GM21723 (cell line): Measurements from ENCODE around the gene NCMAP.
A peak's percentile ranks its signal among the peaks of the same experiment; 100 is the strongest.
"Not testable (repeated sequence)": the region's sequence is repeated elsewhere in the genome, so short reads cannot be mapped to it uniquely, and the experiment has no call there.

ENCODE experiments used
- ATAC-seq: cut with Tn5 transposase; IDR thresholded peaks from one replicate; pipeline ENCODE4 v1.9.1; 2021; ENCODE audit warnings: mild to moderate bottlenecking, moderate library complexity; ENCODE audit not compliant: unreplicated experiment

The NCMAP gene, protein sequence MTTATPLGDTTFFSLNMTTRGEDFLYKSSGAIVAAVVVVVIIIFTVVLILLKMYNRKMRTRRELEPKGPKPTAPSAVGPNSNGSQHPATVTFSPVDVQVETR

DNA sequence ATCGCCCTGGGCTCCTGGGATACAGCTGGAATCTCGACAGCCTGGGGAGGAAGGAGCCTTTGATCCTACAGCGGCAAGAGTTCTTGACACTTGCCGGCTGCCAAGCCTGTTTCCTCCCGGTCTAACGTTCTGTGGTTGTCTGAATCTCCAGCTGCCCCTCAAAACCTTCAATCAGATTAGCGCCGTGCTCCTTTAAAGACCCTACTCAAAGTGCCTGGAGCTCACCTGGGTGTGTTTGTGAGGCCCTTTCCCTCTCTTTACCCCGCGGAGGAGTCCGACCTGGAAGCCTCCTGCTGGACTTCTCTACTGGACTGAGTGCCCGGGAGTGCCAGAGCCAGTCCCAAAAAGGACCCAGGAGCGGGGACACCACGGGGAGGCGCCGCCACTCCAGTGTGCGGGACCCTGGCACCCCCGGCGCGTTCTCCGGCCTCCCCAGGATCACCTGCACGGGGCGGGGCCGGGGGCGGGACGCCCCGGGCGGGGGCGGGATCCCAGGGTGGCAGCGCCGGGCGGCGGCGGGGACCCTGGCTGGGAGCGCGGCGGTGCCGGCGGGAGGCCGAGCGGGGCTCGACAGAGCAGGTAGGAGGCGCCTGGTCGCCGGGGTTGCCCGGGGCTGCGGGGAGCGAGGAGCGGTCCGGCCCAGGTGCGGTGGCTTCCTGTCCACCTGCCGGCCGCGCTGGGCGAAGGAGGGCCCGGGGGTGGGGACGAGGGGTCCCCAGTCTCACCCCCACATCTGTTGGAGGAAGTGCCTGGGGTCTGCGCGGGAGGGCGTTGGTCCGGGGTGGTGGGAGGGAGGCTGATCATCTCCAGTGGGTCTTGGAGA lies at the start of gene NCMAP:
TSS of gene NCMAP (plus strand) at position 497 of the 823 bp plus-strand sequence. CDS start 39,344 bp downstream, outside the sequence.
- no peak for ATAC-seq

DNA sequence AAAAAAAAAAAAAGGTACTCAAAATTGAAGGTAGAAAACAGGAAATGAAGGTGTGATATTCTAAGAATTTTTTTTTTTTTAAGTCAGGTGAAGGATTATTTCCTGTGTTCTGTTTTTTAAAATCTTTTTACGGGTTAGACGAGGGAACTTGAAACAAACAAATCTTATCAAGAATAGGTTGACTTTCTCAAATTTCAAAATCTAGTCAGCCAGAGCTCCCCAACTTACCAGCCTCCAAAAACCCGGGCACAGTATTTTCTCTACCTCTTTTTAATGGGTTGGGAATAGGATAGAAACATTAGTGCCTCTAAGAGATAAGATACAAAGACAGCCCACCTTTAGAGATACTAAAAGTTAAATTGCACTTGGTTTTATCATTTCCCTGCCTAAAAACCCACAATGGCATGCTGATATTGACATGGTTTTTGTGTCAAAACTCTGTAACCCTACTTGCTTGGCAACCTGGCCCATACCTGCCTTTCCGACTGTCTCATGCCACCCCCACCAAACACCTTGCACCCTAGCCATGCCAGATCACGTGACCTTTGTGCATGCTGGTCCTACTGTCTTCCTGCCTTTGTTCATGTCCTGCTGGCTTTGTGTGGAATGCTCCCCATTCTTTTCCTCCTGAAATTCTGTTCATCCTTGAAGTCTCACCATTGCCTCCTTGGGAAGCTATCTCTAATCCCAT lies 49.1 kb upstream of the NCMAP start:
- no peak for ATAC-seq

DNA sequence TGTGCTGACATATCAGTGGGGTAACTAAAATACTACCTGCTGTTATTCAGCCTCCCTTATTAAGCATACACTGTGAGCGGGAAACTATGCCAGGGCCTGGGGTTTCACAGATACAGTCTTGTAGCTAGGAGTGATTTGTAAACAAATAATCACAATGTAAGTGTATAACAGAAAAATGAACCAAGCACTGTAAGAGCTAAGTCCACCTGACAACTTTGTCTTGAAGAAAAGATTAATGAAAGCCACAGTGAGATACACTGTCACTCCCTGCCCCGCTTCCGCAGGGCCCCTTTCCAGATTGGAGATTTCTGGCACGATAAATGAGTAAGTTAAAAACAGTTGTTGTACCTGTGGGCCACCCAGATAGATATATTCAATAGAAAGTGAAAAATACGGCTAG lies 48.5 kb upstream of the NCMAP start:
- no peak for ATAC-seq

DNA sequence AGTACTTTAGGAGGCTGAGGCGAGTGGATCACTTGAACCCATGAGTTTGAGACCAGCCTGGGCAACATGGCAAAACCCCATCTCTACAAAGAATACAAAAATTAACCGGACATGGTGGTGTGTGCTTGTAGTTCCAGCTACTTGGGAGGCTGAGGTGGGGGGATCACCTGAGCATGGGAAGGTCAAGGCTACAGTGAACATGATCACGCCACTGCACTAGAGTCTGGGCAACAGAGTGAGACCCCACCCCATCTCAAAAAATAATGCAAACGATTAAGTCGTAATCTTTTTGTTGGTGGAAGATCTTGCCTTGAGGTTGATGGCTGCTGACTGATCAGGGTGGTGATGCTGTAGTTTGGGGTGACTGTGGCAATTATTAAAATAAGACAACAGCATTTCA lies 47.0 kb upstream of the NCMAP start:
- ATAC-seq = no peak

DNA sequence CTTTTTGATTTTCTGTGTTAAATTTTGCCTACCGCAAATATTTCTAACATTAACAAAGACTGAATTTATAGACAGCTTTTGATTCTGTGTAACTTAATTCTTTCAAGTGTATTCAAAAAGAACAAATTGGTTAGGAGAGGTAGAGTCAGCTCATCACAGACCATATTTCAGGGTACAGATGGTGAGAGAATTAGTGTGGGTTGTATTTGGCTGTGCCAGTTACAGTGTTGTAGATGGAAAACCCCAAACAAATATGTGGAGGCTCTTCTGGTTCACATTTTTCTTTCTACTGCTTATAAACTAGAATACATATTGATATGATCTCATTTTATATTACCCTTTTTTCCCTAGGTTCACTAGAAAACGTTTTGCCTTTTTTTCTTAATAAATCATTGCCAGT lies 42.2 kb upstream of the NCMAP start:
- no peak for ATAC-seq

DNA sequence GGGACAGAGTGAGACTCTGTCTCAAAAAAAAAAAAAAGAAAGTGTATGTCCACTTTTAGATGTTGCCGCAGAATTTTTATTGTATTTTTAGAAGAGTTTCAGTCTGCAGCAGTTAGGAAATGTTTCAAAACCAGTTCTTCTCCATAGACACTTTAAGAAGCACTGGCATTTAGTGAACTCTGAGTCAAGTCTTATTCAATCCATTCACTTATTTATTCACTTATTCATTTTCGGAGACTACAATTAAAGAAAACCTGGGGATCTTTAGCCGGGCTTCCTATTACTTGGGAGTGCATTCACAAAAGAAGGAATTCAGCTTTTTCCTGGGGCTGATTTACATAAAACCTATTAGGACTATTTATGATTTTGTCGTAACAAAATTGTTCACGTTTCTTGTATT lies 40.9 kb upstream of the NCMAP start:
- ATAC-seq = no peak

DNA sequence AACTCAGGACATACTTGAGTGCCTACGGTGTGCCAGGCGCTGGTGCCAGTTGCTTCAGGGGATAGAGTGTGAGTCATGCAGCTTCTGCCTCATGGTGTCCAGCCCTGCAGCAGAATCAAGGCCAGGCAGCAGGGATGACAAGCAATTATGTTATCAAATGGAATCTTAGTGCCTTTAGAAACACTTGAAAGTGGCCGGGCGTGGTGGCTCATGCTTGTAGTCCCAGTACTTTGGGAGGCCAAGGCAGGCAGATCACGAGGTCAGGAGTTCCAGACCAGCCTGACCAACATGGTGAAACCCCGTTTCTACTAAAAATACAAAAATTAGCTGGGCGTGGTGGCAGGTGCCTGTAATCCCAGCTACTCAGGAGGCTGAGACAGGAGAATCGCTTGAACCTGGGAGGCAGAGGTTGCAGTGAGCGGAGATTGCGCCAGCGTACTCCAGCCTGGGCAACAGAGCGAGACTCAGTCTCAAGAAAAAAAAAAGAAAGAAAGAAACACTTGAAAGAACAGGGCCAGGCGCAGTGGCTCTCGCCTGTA lies 40.1 kb upstream of the NCMAP start:
- ATAC-seq = not testable (repeated sequence)

DNA sequence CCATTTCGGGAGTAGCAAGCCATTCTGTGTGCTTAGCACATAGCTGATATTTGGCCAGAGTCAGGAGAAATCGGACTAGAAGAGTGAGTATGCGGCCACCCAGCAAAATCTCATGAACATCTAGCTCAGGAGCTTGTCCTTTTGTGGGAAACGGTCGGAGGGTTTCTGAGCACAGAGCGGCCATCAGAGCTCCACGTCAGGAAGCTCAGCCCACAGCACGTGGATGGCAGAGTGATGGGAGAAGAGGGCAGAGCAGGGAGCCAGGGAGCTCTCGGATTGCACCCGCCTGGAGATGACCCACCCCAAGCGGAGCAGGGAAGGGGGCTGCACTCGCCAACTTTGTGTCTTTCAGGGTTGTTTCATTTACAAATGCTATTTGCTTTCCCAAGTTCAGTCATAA lies 39.4 kb upstream of the NCMAP start:
- no peak for ATAC-seq

DNA sequence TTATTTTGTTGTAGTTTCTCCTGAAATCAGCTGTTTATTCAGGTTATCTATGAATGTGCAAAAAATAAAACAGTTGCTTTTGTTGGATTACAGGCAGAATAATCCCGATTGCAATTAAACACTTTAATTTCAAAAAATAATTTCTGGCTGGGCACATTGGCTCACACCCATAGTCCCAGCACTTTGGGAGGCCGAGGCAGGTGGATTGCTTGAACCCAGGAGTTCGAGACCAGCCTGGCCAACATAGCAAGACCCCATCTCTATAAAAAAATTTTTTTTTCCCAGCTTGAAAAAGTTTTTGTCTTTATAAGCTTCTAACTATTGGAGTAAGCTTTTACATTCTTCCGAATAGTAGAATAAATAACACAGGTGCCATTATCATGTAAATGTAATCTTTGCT lies 38.0 kb upstream of the NCMAP start:
- ATAC-seq = no peak

DNA sequence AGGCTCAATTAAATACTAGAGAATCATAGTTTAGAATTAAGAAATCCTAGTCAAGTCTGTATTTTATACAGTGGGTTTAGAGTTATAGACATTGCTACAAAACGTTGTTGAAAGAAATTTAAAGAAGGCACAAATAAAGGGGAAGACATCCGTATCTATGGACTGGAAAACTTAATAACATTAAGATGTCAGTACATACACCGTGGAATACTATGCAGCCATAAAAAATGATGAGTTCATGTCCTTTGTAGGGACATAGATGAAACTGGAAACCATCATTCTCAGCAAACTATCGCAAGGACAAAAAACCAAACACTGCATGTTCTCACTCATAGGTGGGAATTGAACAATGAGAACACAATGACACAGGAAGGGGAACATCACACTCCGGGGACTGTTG lies 35.6 kb upstream of the NCMAP start:
- not testable (repeated sequence) for ATAC-seq

DNA sequence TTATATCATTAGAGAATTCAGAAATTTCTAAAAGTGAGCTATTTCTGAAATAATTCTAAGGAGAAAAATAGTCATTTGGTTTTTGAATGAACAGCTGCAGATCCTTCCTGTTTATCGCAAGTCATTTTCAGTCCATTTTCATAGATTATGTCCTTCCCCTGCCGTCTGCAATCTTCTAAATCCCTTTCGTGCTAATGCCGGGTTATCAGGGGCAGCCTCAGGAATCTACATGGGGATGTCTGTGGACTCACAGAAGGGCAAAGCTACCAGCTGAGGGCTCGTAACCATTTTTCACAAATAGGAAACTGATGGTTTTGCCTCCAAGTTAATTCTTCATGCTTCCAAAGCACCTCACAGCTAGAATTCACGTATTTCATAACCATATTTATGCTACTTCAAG lies 30.3 kb upstream of the NCMAP start:
- no peak for ATAC-seq

DNA sequence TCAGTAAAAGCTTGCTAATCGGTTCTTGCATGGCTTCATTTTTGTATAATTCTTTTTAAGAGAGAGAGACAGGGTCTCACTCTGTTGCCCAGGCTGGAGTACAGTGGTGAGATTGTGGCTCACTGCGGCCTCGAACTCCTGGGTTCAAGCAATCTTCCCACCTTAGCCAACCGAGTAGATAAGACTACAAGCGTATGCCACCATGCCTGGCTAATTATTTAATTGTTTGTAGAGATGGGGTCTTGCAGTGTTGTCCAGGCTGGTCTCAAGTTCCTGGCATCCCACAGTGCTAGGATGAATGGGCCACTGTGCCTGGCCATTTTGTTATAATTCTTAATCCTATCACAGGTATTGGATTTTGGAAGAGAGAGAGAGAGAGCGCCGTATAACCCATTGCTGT lies 29.8 kb upstream of the NCMAP start:
- no peak for ATAC-seq

DNA sequence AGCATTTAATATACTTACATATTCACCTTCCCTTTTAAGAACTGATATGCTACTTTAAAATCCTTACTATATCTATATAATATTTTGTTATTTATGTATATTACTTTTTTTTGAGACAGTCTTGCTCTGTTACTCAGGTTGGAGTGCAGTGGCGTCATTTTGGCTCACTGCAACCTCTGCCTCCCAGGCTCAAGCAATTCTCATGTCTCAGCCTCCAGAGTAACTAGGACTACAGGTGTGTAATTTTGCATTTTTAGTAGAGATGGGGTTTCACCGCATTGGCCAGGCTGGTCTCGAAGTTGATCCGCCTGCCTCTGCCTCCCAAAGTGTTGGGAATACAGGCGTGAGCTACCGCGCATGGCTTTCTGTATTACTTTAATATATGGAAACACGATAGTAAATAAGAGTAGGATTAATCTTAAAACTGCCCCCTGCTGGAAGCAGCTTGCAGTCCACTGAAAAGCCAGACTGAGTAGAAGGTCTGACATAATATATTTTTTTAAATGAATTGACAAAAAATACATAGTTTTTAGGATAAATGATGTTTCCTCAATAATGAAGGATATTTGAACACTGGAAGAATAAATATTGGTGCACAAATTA lies 28.8 kb upstream of the NCMAP start:
- no peak for ATAC-seq

DNA sequence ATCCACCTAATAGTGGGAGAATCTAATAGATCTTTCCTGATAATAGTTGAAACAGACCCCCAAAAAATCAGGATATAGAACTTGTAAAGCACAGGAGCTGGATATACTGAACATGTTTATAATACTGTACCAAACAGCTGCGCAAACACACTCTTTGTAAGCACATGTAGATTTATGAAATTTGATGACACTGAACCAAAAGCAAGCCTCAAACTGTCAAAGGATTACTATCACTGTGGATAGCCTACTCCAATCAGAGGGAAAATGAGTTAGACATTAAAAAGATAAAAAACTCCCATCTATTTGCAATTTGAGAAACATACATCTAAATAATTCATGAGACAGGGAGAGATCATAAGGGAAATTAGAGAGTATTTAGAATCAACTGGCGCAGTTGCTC lies 27.1 kb upstream of the NCMAP start:
- no peak for ATAC-seq

DNA sequence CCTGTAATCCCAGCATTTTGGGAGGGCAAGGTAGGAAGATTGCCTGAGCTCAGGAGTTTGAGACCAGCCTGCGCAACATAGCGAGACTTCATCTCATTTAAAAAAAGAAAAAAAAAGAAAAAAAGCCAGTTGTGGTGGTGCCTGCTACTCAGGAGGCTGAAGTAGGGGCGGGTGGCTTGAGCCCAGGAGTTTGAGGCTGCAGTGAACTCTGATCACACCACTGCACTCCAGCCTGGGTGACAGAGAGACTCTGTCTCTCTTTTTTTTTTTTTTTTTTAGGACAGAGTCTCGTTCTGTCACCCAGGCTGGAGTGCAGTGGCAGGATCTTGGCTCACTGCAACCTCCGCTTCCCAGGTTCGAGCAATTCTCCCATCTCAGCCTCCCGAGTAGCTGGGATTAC lies 26.6 kb upstream of the NCMAP start:
- ATAC-seq = not testable (repeated sequence)

DNA sequence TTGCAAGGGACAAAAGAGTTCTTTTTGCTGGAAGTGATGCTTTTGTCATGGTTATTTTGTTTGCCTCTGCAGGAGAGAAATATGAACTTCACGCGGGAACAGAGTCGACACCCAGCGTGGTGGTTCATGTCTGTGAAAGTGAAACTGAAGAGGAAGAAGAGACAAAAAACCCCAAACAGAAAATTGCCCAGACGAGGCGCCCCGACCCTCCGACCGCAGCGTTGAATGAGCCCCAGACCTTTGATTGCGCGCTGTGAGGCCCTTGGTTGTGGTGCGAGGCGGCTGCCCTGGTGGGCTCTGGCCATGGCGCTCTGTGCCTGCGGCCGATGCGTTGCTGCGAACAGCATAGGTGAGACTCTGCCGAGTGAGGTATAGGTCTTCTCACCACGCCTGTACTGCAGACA lies 20.9 kb upstream of the NCMAP start:
- peak; percentile 47 for ATAC-seq

DNA sequence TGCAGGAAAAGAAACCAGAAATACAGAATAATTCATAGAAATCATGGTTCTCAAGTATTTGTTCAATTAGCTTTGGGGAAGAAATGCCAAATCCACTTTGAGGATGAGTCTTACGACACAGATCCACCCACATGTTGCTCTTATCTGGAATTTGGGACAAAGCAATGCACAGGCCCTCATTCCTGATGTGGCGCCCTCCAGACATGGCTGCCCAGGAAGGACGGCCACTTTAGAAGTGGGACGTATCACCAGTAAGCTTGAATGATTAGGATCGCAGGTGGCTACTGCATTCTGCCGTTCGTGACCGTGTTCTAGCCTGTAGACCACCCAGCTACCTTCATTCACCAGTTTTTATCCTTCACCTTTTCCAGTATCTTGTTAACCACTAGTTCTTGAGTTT lies 20.1 kb upstream of the NCMAP start:
- ATAC-seq = no peak

DNA sequence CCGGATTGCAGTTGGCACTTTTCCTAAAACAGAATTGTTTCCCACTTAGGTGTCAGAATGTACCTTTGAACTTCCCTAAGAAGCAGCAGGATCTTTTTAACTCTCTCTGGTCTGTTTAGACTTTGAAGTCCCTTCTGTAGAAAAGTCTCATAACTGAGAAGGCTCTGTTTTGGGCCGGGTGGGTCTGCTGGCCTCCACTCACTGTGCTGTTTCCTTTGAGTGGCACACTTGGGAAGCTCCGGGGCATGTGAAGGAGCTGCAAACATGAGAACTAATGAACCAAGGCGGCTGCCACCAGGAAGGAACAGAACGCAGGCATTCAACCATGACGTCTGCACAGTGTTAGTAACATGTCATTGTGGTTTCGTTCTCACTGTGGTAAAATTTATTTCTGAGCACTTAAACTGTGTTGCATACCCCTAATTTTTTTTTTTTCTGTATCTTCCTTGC lies 19.5 kb upstream of the NCMAP start:
- ATAC-seq = peak; percentile 74

DNA sequence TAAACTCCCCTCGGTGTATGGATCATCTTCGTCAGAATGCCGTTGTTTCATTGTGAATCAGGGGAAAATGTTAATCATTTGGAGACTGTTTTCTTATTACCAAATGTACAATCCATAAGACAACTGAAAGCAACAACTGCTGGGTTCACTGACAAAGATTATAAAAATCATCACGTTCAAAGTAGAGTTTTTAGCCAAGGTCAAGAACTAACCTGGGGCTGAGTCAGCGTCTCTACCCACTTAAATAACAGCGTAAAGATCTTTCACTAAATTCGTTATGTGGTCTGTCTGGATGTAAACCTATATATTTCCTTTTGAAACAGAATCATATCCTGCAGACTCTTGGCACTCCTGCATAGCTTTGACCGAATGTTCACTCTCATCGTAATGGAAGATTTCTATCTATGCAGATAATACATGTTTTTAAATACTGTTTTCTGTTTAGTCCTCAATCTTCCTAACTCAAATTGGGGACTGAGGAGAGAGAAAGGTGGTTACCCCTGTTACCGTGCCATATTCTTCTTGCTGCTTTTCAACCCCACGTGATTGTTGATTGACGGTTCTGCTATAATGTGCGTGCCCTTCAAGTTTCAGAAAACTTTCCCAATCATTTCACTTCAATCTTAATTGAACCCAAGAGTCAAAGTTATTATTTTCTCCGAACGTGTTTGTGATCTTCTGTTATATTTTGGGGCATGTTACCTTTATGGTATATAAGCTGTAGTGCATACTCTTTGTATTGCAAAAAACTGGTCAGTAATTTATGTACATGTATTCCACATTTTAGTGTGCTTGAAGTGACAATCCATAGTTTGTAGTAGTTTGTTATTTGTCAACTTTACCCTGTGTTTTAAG lies 15.6 kb upstream of the NCMAP start:
- no peak for ATAC-seq

DNA sequence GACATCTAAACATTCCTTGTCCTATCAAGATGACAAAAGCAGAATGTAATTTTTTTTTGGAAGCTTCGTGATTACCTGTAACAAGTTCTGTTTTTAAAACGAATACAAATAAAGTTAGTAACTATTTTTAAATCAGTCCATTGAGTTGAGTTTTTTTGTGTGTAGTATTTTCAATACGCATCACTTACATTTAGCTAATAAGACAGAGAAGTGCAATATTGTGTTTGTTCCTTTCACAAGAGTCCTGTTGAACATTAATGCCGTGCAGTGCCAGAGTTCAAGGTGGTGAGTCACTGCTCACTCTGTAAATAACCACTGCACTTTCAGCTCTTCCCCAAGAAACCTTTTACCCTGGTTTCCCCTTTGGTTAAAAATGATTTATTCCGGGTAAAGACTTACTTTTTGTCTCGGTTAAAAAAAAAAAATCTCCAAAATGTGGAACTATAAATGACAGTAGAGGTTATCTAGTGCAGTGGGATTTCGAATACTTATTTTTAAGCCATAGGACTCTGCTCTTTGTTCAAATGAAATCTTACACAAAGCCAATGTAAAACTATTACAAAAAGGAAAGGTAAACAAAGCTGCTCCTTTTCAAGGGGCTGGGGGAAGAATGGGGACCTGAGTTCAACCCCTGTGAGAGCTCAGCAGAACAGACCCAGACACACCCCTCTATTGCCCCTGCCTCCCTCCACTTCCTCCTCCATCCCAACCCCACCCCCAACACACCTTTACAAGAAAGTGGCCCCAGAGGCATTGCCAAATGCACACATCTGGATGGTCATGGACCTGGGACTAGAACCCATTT lies 14.8 kb upstream of the NCMAP start:
- no peak for ATAC-seq
